Tibial nerve (tissue), 4 donors: ENCODE data around the gene SEC62.

Source experiments
- EP300 ChIP-seq, 2 donors: sonication (generic); formaldehyde crosslinking; IDR thresholded peaks; one replicate each; pipeline ENCODE4 v1.6.1; 2017; ENCODE audit warnings: antibody characterized with exemption in 2 of 2, mild to moderate bottlenecking in 1 of 2
- POLR2A ChIP-seq, 2 donors: fragments of 450-650 bp; IDR thresholded peaks; one replicate each; pipeline ENCODE4 v1.6.1; 2017; ENCODE audit warnings: antibody characterized with exemption in 2 of 2, mild to moderate bottlenecking in 2 of 2, moderate library complexity in 2 of 2
- TF ChIP-seq, protein P1 (sequence below), 5 experiments: fragments of 200-600 bp in 3 of 5; fragments of 450-650 bp in 2 of 5; sonication (generic) in 3 of 5; IDR thresholded peaks; one replicate each; pipeline ENCODE4 v1.5.1; 2016 to 2019; ENCODE audit warnings: antibody characterized with exemption in 5 of 5, mild to moderate bottlenecking in 3 of 5, moderate library complexity in 2 of 5

DNA sequence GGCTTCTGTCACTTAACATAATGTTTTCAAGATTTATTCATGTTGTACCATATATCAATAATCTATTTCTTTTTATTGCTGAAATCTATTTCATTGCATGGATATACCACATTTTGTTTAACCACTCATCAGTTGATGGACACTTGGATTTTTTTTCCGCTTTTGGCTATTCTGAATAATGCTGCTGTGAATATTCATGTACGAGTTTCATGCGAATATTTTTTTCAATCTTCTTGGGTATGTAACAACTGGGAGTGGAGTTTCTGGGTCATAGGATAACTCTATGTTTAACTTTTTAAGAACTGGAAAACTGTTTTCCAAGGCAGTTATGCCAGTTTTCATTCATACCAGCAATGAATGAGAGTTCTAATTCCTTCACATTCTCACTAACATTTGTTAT is 49.5 kb downstream of the SEC62 start:
- TF ChIP-seq, protein P1, sequence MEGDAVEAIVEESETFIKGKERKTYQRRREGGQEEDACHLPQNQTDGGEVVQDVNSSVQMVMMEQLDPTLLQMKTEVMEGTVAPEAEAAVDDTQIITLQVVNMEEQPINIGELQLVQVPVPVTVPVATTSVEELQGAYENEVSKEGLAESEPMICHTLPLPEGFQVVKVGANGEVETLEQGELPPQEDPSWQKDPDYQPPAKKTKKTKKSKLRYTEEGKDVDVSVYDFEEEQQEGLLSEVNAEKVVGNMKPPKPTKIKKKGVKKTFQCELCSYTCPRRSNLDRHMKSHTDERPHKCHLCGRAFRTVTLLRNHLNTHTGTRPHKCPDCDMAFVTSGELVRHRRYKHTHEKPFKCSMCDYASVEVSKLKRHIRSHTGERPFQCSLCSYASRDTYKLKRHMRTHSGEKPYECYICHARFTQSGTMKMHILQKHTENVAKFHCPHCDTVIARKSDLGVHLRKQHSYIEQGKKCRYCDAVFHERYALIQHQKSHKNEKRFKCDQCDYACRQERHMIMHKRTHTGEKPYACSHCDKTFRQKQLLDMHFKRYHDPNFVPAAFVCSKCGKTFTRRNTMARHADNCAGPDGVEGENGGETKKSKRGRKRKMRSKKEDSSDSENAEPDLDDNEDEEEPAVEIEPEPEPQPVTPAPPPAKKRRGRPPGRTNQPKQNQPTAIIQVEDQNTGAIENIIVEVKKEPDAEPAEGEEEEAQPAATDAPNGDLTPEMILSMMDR (IDR thresholded peaks at IDR 0.05) = no peak
- no peak for TF ChIP-seq POLR2A (IDR thresholded peaks at IDR 0.05)
- TF ChIP-seq EP300 (IDR thresholded peaks at IDR 0.05) = no peak
